Activated CD4-positive, CD25-positive, alpha-beta regulatory T cell (primary cell): ENCODE data around the gene ANXA10.
"Not testable (repeated sequence)": the region's sequence is repeated elsewhere in the genome, so short reads cannot be mapped to it uniquely, and the experiment has no call there.

ENCODE experiments used
- DNase-seq, 4 experiments: peaks; one replicate each; lab custom pipeline; 2025; lab: John Stamatoyannopoulos, UW

The ANXA10 gene

DNA sequence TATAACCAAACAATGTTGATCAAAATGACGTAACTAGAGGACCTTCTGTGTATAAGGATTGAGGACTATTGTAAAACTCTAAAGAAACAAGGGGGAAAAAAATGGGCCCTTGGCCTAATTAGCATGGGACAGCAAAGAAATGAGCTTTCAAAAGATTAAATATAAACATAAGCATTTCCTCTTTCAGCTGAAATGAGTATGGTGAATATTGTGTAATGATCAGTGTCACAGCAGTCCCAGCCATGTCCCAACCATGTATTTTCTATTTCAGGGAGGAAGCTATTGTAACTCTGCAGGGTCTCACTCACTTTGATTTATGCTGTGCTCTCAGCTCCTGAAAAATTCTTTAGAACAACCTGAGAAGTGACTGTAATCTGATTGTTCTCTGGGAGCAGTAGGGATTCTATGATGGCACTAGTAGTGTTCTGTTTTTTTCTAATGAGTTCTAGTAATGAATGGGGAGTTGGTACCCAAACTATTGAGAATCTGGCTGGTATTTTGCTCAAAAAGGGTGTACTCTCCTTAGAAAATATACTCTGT lies 25.8 kb downstream of the ANXA10 start:
- DNase-seq, result no peak

DNA sequence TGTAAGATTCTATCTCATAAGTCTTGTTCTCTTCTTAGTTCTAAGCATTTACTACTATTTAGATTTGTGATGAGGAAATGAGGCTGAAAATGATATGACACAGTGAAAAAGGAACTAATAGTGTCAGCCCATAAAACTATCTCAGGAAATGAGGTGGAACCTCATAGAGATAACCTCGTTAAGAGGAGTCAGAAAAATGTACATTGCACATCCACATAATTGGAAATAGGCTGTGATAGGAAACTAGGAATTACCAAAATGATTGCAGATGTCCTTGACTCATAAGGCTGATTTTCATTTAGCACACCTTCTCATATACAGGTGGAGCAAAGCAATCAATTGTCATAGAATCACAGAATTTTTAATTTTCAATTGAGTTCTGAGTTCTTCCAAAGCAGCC lies 26.8 kb downstream of the ANXA10 start:
- DNase-seq, result no peak

DNA sequence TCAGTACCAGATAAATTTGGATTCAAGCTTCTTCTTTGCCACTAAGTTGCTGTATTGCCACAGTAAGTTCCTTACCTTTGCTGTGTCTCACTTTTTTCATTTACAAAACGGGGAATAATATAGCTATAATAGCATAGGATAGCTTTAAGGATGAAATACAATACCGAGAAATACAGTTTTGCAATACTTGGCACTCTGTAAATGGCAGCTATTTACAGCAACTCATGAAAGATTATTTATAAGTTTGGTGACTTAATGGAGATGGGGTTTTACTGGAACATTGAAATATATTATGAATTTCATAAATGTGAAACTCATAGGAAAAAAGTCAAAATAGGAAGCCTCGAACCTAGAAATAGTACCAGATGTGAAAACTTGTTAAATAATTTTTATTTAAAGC lies 27.6 kb downstream of the ANXA10 start:
- no peak for DNase-seq

DNA sequence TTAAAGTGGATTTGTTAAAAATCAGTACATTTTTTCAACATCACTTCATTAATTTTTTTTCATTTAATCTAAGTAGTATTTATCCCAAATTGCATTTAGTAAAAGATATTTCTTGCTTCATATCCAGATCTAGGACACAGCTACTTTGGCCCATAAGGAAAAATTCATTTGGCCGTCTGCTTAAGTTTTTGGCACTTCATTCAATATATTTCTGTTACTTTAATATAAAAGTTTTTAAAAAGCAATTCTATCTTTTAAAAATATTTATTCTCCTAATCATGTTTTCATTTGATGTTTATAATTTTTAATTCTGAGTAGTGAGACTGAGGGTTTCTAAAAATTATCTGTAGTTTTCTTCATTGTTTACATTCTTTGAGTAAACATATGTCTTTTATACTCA lies 28.5 kb downstream of the ANXA10 start:
- no peak for DNase-seq

DNA sequence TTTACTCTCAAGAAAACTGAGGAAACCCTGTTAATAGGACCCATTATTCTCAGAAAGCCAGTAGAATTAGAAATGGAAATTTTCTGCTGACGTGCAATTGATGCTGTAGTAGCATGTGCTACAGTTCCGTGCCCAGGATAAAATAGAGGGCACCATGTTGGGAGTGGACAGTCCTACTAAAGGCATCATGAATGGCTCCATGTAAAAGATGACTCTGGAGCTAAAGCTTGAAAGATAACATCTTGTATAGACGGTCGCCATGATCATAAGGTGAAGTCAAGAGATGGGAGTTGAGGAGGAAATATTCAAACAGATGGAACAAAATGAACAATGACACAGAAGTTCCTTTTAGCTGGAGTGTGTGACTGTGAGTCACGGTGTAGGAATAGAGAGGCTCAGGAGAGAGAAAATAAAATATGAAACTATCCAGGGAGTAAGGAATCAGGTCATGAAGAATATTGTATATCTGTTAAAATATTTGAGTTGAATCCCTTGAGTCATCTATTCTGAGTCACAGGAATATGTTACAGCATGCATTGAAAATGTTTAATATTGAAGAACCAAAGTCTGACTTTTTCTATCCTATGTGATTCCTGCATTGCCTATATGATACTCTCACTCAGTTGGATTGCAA lies 31.8 kb downstream of the ANXA10 start:
- DNase-seq, result no peak

DNA sequence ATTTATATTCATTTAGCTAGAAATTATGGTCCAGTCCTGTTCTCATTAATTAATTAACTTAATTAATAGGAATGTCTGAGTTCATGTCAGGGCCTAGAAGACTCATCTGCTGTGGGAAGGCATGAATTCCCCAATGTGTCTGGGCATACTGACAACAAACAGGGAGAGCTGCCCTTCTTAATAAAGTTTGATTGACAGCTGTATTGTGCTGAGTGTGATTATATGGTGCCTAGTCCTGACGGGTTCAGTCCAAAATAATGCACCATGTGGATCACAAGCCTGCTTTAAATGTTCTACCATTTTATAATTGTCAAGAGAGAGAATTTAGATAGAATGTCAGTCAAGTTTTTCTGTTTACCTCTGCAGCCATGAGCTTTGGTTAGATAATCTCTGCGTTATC lies 34.6 kb downstream of the ANXA10 start:
- no peak for DNase-seq

DNA sequence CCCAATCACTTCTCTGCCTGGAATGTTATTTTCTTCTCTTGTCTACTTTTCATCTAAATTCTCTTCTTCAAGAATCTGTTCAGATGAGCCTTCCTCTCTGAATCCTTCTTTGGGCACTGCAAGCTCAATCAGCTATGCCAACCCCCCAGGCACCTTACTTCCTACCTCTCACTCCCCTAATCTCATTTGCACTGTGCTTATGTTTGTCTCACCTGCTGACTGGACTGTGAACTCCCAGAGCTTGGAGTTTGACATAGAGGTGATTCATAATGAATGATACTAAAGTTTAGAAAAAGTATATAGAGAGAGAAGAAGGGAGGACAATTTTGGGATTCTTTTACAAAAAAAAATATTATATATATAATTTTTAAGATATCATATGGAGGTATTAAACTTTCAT lies 36.3 kb downstream of the ANXA10 start:
- no peak for DNase-seq

DNA sequence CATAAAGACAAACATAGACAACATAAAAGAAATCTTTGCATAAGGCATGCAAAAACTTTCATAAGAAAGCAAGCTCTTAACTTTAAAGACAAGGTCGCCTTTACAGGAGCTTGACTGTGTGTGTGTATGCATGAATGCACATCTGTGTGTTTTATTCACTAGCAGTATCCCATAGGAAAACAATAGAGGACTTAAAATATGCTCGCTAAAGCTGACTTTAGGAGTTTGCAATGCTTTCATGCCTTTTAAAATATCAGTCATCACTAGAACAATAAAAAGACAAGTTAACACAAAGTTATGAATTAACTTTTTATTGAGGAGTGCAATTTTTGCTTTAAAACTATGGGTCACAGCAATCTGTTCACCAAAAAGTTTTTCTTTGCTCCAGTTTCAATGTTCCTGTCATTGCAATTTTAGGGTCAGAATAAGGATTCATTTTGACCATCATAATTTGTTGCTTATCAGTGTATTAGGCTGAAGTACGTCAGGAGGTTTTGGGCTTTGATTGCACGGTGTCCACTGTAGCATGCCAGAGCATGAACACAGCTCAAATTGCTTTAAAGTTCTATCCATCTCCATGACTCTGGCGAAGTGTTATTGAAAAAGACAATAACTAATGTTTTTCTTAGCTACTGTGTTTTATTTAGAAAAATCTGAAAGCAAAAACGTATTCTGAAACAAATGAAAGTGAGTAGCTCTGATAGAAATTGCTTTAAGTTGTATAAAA lies 36.9 kb downstream of the ANXA10 start:
- no peak for DNase-seq

DNA sequence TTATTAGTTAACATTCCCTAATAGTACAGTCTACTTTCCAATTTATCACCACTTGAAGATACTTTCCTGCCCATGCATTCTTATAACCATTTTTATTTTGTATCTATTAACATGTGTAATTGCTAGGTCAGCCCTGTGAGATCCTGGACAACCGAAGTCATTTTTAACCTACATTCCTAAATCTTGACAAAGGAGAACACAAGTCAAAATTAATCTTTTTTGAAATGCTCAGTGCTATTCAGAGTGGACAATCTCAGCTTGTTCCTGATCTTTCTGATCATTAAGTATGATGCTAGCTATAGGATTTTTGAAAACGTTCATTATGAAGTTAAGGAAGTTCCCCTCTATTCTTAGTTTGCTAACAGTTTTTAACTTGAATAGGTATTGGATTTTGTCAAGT lies 37.5 kb downstream of the ANXA10 start:
- no peak for DNase-seq

DNA sequence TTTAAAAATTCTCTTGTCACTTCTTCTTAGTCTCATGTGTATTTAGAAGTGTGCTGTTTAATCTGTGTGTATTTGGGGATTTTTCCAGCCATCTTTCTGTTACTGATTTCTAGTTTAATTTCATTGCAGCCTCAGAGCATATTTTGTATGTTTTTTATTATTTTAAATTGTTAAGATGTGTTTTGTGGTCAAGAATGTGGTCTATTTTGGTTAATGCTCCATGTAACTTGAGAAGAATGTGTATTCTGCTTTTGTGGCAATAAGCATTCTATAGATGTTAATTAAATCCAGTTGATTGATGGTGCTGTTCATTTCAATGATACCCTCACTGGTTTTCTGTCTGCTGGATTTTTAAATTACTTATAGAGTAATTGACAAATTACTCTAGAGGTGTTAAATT lies 38.9 kb downstream of the ANXA10 start:
- DNase-seq, result no peak

DNA sequence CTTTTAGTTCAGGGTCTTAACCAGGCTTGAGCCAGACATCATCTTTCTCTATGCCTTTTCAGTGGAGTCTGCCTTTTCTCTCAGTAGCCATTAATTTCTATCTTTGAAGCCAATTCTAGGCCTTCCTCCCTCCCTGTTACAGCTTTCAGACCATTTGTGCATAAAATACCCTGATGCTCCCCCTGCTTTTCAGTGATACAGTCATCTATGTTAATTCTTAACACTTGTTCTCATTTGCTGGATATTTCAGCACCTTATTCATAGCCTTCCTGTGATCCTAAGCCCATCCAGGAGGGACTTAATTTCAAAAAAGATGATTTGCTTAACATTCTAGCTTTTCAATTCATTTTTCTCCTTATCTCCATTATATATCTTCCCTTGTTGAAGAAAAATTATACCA lies 42.3 kb downstream of the ANXA10 start:
- no peak for DNase-seq

DNA sequence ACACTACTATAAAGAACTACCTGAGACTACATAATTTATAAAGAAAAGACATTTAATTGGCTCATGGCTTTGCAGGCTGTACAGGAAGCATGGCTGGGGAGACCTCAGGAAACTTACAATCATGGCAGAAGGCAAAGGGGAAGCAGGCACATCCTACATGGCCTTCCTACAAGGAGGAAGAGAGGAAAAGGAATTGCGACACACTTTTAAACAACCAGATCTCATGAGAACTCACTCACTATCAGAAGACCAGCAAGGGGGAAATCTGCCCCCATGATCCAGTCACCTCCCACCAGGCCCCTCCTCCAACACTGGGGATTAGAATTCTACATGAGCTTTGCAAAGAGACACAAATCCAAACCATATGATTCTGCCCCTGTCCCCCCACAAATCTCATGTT lies 43.5 kb downstream of the ANXA10 start:
- DNase-seq, result not testable (repeated sequence)

DNA sequence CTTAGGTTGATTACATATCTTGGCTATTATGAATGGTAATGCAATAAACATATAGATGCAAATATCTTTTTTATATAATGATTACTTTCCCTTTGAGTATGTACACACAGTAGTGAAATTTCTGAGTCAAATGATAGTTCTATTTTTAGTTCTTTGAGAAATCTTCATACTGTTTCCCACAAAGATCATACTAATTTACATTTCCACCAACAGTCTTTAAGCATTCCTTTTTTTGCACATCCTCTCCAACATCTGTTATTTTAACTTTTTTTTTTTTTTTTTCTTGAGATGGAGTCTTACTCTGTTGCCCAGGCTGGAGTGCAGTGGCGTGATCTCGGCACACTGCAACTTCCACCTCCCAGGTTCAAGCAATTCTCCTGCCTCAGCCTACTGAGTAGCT lies 45.4 kb downstream of the ANXA10 start:
- DNase-seq, result not testable (repeated sequence)

DNA sequence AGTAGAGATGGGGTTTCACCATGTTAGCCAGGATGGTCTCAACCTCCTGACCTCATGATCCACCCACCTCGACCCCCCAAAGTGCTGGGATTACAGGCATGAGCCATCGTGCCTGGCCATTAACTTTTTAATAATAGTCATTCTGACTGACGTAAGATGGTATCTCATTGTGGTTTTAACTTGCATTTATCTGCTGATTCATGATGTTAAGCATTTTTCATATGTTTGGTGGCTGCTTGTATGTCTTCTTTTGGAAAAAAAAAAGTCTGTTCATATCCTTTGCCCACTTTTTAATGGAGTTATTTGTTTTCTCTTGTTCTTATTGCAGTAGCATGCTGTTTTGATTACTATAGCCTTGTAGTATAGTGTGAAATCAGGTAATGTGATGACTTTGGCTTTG lies 45.8 kb downstream of the ANXA10 start:
- DNase-seq, result no peak

DNA sequence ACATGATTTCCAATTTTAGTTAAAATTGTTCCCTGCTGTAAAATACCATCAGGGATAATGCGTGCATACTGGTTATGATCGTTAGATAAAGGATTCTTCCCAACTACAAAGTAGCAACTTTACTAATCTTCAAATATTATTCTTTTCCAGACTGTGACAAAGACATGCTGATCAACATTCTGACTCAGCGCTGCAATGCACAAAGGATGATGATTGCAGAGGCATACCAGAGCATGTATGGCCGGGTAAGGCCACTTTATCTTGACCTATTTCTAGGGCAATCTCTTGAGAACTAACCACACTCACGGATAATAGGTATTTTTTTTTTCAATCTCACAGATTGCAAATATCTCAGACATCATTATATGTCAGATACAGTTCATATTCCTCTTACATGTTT lies 47.0 kb downstream of the ANXA10 start:
- no peak for DNase-seq

DNA sequence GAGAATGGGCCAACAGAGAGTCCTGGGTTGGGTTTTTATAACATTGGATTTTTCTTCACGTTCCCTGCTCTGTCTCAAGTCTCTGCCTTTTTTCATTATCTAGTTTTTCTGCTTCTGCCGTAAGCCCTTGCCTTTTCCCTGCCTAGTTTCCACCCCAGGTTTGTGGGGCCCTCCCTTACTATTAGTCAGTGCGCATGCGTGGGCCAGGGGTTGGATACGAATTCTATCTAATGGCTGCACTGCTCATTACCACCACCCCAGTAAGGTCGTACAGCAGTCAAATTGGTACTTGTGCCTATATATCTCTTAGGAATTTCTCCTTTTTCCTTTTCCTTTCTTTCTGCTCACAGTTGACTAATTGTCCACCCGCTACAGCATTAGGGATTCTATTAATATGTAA lies 49.4 kb downstream of the ANXA10 start:
- no peak for DNase-seq

DNA sequence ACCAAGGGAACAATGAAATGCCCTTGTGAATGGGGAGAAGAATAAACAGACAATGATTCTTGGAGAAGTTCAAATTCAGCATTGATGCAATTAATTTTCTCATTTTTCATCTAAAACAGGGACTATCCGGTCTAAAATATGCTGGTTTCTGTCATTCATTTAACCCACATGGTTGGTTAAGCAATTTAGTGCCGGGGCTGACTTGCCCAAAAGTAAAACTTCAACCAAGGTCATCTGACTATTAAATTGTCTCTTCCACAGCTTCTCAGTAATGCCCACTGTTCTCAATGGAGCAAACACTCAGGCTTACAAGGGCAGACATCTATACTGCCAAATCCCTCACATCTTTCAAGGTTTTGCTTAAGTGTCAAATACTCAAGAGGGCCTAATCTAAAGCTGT lies 51.3 kb downstream of the ANXA10 start:
- no peak for DNase-seq

DNA sequence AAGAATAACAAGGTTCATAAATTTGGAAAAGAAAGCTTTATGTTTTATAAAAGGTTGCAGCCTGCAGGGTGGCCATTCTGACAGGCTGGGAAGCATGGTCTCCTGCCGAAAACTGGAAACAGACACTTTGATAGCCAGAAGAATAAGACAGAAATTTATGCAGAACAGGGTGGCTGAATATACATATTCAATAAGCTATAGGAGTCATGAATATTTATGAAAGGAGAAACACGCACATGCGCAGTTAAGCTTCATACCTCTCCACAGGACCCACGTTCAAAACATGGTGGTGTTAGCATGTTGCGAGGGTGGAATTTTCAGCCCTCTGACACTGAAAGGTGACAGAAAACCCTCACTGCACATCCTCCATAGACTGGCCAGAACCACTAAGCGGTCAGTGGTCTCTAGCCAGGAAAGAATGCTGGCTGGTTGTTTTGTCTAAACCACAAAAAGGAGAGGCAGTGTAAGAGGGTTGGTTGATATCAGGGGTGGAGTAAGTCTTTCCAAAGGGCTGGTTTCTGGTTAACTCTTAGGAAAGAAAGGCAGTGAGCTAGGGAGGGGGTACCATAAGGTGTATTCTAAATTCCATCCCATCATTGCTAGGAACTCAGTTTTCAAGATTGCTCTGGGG lies 58.2 kb downstream of the ANXA10 start:
- no peak for DNase-seq

DNA sequence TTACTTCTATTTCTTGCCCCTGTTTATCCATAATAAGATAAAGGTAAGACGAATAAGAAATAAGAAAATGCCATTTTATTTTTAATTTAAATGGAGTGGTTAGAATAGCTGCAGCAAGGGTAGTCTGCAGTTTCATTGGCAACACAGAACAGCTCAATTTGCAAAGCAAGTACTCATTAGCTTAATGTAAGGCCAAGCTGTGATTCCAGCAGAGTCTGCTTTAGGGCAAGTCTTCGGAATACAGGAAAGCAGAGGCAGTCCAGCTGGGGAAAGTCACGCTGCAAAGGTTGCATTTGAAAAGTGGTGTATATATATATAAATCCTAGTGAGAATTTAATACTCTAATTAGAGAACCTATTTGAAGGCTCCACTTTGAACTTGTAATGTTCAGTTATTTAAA lies 59.0 kb downstream of the ANXA10 start:
- DNase-seq, result no peak

DNA sequence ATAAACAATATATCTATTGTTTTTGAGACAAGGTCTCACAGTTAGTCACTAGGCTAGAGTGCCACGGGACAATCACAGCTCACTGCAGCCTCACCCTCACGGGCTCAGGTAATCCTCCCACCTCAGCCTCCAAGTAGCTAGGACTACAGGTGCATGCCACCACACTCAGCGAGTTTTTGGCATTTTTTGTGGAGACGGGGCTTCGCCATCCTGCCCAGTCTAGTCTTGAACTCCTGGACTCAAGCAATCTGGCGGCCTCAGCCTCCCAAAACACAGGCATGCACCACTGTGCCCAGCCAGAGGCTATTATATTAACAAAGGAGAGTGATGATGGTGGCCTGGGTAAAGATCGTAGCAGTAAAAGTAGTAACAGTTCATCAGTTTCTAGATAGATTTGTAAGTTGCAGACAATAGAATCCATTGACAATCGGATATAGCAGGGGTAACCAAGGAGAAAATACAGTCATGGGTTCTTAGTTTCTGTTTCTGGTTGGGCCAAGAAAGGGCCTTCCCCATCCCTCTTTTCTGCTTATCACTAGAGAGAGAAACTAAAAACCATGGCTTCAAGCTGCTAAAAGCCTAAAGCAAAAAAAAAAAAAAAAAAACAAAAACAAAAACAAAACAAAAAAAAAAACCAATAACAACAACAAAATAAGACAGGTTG lies 60.6 kb downstream of the ANXA10 start:
- DNase-seq, result no peak

DNA sequence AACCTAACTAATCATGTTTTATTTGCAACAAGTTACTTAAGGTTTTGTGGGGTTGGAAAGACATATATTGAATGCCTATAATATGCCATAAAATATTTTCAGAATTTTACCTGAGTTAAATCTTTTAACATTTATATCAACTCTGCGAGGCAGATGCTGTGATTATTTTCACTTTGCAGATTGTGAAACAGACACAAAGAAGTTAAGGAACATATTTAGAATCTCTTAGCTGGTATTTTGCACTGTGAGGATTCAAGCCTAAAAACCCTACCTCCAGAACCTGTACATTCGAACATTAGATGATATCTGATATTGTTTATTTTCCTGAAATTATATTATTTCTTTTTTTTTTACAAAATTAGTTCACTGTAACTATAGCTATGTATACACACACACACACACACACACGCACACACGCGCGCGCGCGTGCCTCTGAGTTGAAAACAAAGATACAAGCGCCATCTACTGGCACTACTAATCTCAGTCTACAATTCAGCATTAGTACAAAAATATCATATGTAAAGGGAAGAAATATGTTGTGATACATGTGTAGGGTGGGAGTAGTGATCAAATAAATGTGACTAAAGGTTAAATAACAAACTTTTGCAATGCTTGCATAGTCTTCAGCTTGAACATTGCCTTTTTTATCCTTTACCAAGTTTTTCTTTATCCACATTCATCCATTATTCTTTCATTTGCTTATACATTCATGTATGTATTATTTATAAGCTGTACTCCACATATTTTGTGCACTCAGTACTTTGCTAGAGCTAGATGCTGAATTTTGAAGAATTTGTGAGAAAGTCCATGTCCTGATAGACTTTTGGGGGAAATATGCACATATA lies 61.5 kb downstream of the ANXA10 start:
- peak; percentile 7 to 39 (median 30) for DNase-seq
